HS-27A (cell line): ENCODE data around the gene FANCD2OS.
"Not testable (repeated sequence)": the region's sequence is repeated elsewhere in the genome, so short reads cannot be mapped to it uniquely, and the experiment has no call there.

ENCODE experiments used
- DNase-seq: peaks from one replicate; pipeline ENCODE4 v3.0.0-alpha.2; 2012; ENCODE audit warnings: low read depth, missing footprints

Gene FANCD2OS

GRCh38 chr3:10091387-10091786 is 16.7 kb downstream of the FANCD2OS start:
- not testable (repeated sequence) for DNase-seq

- DNase-seq: not testable (repeated sequence)
These were observed 17.3 kb downstream of the FANCD2OS start for GRCh38 chr3:10090774-10091173.

- no peak for DNase-seq
These were observed 17.9 kb downstream of the FANCD2OS start for GRCh38 chr3:10090179-10090578.

GRCh38 chr3:10088256-10088655 is 19.8 kb downstream of the FANCD2OS start:
- DNase-seq: no peak

DNA sequence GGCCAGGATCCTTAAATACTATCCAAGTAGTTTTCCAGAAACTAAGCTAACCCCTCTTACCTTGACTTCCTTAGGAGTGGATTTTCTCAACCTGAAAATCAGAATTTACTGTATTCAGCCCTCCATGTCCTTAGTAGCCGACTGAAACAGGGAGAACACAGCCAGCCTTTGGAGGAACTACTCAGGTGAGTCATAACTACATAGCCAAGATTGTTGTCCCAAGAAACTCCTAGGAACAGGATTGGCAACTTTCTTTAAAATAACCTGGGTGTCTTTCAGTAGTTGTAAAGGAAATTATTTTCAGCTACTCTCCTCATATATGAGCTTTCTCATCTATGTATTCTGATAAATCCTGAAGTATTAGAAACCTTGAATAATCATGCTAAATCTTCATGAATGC is 22.3 kb downstream of the FANCD2OS start:
- no peak for DNase-seq

DNA sequence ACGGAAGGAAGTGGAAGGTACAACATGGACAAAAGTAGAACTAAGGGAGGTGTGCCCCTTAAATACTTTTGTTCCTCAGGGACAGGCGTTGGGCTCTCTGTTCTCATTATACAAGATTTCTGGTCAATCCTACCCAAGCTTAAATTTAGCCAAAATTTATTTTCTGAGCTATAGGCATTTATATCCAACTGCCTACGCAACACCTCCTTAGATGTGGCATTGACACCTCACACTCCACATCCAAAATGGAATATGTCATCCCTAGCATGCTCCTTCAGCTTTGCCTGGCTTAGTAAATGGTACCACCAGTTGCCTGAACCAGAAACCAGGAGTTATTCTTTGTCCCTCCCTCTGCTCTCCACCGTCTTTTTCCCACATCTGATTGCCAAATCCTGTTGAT is 26.2 kb downstream of the FANCD2OS start:
- no peak for DNase-seq

GRCh38 chr3:10074666-10075065 is 33.4 kb downstream of the FANCD2OS start:
- no peak for DNase-seq

DNA sequence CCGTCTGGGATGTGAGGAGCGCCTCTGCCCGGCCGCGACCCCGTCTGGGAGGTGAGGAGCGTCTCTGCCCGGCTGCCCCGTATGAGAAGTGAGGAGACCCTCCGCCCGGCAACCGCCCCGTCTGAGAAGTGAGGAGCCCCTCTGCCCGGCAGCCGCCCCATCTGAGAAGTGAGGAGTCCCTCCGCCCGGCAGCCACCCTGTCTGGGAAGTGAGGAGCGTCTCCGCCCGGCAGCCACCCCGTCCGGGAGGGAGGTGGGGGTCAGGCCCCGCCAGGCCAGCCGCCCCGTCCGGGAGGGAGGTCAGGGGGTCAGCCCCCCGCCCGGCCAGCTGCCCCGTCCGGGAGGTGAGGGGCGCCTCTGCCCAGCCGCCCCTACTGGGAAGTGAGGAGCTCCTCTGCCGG is 38.0 kb downstream of the FANCD2OS start:
- not testable (repeated sequence) for DNase-seq

DNA sequence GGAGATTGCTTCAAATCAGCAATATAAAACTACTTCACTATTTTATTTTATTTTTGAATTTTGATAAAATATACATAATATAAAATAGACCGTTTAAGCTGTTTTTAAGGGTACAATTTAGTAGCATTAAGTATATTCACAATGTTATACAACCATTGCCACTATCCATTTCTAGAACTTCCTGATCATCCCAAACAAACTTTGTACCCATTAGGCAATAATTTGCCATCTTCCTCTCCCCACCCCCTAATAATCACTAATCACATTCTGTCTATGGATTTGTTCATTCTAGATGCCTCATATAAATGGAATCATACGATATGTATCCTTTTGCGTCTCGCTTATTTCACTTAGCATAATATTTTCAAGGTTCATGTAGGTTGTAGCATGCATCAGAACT is 53.0 kb downstream of the FANCD2OS start:
- DNase-seq: no peak
